HG03175 (cell line): Measurements from ENCODE around the gene TFAP2A.

Source experiments
- ATAC-seq: cut with Tn5 transposase; IDR thresholded peaks from one replicate; pipeline ENCODE4 v1.9.1; 2021; ENCODE audit warnings: mild to moderate bottlenecking, moderate library complexity; ENCODE audit not compliant: unreplicated experiment

Gene TFAP2A

DNA sequence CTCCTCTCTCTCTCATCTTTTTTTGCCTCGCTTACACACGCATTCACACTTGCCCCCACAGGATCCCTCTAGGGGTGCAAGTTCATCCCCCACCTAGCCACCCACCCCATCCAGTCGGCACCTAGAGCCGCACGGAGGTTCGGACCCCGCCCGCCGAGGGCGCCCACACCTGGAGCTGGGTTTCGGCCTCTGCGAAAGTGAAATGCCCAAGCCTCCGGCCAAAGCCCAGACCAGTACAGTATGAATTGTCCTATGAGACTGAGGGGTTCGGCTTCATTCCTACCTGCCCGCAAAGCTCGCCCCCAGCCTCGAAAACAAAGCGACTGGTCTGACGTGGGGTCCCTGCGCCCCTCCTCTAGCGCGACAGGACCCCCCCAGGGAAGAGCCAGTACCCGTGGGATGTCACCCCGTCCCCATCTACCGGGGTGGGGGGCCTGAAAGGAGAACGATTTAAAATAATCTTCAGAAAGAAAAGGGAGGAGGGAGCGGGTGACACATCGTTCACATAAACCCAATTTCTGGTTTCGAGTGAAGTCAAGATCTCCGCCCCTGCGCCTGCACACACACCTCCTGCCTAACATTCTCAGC lies 1.5 kb downstream of the TFAP2A start:
- ATAC-seq, result no peak

DNA sequence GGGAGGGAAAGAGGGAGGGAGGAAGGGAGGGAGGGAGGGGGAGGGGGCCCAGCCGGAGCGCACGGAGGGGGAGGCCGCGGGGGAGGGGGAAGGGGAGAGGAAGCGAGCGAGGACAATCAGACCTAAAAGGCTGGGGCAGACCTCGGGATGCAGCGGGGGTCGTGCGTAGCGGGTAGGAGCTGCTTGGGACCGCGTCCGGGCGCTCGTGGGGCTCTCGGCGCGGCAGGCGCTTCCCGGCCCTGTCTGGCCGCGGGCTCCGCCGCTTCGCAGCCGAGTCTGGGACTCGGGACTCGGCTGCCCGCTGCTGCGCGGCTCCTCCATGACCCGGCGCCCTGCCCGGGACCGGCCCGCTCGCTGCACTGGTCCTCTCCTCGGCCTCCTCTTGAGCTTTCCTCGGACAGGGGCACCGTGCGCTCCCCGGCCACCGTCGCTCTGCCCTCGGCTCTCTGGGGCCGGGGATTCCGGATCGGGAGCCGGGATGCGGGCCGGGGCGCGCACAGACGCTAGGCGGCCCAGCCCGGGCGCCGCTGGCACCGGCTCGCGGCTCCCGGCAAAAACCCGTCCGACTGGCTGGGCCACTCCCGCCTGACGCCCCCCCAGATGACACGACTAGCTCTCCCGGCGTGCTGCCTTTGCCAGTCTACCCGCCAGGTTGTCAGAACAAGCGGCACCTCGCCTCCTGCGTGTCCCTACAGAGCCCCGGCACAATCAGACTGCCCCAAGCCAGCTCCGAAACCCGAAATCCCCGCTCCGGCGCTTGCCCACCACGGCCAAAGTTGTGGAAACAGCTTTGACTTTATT lies 2.2 kb downstream of the TFAP2A start:
- ATAC-seq, result peak; percentile 21

DNA sequence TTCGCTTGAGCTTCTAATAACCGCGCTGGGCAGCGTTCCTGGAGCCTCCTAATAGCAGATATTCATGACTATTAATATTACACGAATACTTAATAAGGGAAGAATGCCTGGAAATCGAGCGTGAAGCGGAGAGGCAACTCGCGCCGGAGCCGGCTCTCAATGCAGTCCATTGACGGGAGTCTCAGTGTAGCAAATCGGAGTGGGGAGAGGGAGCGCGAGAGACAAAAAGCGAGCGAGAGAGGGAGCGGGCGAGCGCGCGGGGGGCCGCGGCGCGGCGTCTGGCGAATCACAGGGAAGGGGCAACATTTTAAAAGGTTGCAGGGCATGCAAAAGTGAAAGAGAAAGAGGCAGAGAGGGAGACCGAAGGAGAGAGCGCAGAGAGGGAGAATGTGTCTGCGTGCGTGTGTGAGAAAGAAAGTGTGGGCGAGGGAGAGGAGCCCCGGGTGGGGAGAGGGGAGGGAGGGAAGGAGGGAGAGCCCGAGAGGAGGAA lies 2.9 kb downstream of the TFAP2A start:
- ATAC-seq, result peak; percentile 67

DNA sequence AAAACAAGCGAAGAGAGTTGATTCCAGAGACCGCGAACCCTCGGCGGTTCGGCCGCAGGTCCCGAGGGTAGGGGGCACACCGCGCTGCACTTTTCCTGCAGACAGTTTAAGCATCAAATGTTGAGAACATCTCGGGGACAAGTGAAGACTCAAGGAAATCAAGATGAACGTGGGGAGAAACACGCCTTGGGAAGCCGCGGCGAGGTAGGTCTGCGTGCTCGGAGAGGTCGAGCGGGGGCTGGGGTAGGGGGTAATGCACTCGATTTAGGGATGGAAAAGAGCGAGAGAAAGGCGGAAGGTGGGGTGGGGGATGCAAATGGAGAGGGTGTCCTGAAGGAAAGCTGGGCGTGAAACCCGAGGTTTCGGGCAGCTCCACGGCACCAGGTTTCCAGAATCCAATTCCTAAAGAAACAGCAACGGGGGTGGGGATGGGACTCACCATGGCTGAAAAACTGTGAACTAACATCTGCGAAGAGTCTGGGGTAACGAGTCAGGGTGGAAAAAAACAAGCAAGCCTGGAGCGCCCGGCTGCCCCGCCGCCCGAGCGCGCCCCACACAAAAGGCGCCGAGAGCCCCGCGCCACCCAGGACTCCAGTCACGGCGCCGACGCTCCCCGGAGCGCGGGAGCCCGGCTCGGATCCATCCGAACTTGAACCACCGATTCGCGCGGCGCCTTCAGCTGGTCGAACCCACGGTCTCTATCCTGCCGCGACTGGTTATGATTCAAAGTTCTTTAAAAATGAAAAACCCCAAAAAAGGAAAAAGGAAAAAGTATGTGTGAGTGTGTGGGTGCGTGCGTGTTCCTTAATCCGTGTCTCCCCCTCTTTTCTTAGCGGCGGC lies 3.5 kb downstream of the TFAP2A start:
- ATAC-seq, result no peak

DNA sequence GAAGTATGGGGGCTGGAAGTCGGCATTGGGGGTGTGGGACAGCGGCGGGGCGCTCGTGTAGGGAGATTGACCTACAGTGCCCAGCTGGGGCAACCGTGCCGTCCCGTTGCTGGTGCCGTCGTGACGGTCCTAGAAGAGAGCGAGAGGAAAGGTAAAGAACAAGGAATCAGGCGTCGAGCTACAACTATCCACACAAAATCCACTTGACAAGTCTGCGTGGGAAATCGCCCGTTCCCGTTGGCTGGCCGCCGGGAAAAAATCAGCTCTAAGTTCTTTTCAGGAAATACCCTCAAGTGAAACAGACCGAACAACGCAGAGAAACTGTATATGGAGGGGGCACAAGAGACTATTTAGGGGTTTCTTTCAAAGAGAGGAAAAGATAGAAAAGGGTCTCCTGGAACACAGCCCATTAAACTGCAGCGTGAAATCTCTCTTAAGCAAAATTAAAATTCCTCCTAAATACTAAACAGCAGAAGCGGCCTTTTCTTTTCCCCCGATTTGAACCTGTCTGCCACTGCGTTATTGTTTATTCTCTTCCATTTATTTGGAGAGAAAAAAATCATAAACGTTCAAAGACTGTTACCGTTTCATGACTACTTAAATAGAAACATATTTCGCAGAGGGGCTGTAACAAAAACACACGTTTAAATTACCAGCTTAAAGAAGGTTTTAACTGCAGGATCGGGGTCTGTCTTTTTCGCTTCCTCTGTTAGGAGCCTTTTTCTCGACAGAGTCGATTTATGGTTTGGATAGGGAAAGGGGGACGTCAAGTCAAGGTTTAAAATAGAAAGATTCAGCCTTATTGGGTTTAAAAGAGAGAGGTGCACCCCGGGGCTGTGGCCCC lies 4.4 kb downstream of the TFAP2A start:
- no peak for ATAC-seq

DNA sequence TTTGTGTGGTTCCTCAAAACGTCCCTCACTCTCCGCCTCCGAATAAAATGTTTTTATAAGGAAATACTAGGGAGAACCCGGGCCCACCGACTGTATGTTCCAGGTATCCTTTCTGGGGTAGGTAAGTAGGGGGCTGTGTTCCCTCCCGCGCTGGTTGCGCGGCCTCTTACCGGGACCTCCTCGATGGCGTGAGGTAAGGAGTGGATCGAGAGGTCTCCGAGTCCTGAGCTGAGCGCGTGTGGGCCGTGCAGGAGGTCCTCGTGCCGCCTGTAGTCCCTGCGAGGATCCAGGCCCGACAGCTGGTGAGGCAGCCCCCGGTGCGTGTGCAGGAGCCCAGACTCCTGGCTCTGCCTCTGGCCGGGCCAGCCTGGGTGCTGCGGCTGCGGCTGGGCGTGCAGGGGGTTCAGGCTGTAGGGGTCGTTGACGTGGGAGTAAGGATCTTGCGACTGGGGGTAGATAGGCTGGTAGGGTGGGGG lies 5.1 kb downstream of the TFAP2A start:
- no peak for ATAC-seq

DNA sequence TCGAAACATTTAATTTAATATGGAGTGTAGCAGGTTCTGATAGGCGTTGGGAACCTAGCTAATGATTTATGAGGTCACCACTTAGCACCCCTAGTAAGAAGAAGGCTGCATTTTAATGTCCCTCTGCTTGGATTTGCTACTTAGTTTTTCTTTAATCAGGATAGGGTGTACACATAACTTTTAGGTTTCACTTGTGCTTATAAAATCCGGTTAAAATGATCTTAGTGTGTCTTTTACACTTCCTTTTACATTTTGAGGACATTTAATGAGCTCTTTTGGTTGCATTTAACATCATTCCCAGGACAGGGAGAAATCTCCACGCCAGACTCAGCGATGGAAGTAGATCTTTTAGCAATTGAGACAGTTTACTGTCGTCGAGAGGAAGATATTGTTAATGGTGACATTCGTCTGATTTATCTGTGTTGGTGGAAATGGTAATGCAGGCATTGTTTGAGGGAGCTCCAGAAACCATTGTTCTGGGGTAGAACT lies 5.6 kb downstream of the TFAP2A start:
- no peak for ATAC-seq

DNA sequence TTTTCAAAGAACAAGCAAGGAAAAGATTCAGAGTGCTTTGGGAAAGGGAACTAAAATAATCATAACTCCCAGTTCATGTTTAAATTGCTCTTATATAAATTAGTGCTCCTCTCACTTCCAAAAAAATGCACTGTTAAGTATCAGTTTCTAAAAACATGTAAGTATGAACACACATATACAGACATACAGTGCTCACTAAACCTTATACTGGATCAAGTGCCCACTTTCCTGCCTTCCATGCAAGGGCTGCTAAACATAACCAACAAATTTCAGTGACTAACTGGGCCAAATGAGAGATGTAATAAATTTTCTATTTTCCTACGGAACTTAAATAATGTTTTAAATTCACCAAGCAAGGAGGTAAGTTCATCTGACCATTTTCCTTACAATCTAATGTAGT lies 6.4 kb downstream of the TFAP2A start:
- no peak for ATAC-seq

DNA sequence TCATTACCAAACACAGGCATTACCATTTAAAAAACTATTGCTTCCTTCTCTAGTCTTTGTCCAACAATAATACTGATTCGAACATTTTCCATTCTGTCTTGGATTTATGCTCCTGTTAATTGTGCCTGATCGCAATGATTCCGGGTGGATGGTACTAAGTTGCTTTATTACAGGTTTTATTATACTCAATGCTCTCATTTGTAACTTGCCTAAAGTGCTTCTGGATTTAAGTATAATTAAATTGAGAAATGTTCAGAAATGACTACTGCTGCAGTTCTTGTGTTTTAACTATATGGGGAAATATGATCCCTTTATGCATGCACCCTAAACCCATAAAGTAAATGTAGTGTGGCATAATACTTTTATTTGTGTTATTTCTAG lies 7.2 kb downstream of the TFAP2A start:
- no peak for ATAC-seq

DNA sequence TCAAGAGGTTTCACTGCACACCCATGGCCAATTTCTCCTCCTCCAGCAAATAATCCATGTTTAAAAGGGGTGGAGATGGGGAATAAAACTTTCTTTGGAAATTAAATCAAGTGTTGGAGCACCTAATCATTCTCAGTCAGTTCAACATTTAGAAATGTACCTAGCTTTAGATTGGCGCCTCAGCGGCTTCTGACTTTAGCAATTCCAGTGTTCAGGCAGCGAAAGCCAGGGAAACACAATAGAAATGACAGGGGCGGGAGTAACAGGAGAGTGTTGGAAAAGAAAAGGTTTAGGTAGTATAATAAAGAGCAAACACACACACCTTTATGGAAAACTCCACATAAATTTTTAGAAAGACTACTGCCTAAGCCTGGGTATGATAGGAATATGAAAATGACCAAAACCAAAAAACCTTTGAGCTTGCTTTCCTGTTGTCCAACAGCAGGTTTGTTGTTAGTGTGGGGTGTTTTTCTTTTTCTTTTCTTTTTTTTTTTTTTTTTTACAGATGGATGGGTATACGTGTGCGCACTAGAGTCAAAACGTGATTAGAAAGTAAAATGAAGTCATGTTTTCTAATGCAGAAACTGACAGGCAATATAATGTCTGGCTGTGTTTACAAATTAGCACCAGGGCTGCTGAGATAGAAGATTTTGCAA lies 7.7 kb downstream of the TFAP2A start:
- ATAC-seq, result no peak

DNA sequence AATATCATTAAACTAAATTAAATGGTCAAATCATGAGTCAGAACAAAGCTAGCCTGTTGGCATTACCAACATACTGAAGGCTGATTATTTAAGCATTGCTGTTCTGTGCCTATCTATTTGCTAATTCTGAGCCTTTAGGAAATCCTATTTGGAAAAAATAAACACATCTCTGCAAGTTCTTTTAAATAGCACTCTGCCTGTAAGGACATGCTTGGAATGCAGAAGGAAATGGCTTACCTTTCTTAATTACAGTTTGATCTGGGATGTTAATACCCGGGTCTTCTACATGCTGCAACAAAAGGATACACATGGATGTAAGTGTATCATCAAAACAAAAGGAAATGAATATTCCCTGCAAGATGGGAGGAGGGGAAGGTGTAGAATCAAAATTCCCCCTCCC lies 8.3 kb downstream of the TFAP2A start:
- no peak for ATAC-seq

DNA sequence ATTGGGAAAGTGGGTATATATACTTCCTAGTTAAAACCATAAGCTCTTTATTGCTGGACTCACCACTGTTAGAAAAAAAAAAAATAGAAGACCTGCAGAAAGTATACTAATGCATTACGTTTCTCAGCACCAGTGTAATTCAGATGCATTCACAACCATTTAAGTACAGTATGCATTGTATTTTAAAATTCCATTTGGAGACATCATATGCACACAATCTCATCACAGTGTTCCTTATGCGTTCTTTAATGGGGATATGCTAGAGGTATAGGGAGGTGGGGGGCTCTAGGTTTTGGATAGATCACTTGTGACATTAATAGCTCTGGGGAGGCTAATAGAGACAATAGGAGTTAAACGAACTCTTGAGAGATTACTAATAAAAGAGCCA lies 9.4 kb downstream of the TFAP2A start:
- no peak for ATAC-seq

DNA sequence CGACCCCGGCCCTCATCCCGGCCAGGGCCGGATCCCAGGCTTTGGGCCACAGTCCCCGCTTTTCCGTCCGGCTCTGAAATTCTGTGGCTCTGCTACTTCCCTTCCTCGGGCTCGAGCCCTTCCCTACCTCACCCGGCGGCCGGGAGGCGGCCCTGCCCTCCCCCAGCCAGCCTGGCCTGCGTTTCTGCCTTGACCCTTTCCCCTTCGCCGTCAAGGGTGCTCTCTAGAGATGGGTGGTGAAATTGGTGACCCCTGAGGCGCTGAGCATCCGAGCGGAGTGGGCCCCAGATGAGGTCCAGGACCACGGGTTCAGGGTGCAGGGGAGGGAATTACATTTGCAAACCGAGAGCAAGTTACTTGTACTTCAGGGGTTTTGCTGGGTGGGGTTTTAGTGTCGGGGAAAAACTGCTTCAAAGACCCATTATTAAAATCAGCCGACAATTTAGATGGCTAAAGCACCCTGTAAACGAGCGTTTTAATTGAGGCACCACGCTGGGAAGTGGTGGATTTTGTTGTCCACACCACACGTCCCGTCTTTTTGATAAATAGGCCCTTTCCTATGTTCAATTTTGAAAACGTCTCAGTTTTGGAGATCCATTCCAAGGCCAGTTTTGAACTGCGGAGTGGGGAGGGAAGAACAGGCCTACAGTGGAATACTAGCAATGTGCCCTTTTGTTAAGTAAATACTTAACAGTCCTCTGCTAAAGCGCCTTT lies 9.9 kb downstream of the TFAP2A start:
- ATAC-seq, result no peak

DNA sequence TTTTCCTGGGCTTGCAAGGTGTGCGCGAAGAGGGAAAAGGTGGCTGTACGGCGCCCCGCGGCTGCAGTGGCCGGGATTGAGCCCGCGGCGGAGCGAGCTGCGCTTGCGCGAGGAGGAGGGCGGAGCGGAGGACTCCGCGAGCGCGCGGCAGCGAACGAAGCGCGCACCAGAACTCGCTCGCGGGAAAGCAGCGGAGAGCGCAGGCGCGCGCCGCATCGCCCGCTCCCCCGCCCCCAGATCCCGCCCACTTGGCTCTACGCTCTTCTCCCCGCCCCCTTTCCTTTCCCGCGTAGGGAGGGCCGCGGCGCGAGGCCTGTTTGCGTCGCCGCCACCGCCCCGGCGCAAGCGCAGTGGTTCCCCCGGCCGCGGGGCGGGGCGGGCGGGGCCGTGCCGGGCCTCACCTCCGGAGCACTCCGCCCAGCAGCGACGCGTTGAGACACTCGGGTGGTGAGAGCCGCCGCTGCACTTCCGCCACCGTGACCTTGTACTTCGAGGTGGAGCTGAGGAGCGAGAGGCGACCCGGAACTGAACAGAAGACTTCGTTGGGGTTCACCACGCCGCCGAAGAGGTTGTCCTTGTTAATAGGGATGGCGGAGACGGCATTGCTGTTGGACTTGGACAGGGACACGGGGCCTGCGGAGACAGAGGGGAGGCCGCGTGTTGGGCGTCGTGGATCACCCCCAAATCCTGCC lies 10.6 kb downstream of the TFAP2A start:
- peak; percentile 96 for ATAC-seq

DNA sequence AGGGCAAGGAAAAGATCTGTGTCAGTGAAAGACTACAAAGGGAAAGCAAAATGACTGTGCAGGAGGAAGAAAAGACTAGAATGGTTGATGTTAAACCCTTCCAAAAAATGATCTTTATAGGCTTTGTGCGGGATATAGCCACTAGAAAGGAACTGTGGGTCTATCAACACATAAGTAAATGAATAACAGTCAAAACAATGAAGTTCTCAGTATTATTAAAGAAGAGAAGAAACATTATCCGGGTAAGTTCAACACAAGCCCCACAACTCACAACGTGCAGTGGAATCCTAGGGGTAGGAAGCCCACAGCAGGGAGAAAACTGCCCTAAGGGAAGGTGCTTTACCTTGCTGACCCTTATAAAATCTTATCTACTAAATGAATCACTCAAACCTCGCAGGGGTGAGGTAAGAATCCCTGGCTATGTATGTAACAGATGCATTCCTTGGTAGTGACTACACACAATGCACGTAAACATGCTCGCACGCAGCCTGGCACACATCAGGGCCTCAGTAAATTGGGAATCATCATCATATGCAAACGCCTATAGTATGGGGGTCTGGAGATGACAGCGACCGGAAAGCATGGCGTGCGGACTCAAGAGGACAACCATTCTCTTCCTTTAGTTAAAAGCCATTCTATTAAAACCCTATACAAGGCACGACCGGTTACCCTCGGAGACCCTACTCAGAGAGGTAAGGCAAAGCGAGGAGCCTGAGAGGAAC lies 11.3 kb downstream of the TFAP2A start:
- peak; percentile 25 for ATAC-seq

DNA sequence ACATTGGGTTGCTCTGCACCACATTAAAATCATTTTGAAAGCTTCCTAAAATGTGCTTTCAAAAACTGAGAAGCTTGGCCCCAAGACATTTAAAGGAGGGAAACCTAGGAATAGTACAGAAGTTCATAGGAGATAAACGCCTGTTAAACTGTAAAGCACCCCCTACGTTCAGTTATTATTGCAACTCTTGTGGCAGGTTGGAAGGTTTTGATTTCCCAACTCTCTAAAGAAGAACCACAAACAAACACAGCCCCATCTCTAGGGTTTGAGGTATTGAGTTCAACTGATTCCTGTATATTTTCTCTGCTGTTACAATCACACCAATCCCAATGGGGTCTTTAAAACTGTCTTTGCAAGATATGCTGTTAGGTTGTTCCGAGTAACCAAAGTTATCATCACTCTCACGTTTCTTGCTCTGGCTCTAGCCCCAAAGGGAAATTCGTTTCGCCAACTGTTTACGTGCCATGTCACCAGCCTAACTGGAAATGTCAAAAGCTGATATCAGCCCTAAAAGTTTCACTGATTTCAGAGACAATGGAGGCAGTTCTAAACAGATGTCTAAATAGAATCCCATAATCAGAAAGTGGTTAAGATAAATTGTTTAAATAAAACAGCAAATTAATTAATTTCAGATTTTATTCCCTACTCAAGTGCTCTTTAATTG lies 12.1 kb downstream of the TFAP2A start:
- no peak for ATAC-seq

DNA sequence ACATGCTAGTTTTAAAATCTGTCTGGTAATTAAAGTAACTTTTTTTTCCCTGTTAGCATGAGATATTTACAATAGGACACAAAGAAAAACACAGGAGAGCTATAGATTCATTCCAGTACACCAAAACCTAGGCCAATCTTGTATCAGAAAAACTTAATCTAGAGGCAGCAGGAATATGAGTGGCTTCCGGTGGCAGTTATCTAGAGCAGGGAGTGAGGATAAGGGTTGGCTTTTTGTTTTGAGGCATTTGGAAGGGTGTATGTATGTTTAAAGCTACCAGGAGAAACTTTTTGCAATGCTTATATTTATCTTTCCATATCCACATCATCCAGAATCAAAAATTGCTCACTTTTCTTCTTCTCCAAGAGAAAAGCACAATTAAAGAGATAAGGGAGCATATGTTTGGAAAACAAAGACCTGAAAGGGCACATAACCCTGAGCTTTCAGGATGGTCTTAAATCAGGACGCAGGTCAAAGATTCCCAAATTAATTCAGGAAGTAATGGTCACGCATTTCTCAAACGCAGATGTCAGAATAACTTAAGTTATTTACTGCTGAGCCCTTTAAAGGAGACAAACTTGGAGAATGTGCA lies 13.1 kb downstream of the TFAP2A start:
- no peak for ATAC-seq
